DOHH2 (cell line): ENCODE data around the gene NR2F1.

Experiments used
- H3F3A ChIP-seq: fragments of 200-600 bp; sonication (generic), shearing (Covaris generic); 2 replicates; pipeline ENCODE4 v1.6.0; 2016; ENCODE audit warnings: antibody characterized with exemption, mild to moderate bottlenecking; ENCODE audit not compliant: control insufficient read depth, insufficient read depth
- H3K27ac ChIP-seq: fragments of 200-600 bp; sonication (generic); 2 replicates; pipeline ENCODE4 v1.5.1; 2014; ENCODE audit warnings: low read depth, mild to moderate bottlenecking, low read length, moderate library complexity
- H3K27me3 ChIP-seq: fragments of 200-600 bp; sonication (generic); 2 replicates; pipeline ENCODE4 v1.6.1; 2014; ENCODE audit warnings: mild to moderate bottlenecking, low read length, mixed read lengths; ENCODE audit not compliant: control insufficient read depth
- H3K36me3 ChIP-seq: fragments of 200-600 bp; sonication (generic); 2 replicates; pipeline ENCODE4 v1.6.1; 2014; ENCODE audit warnings: mild to moderate bottlenecking, low read length, moderate library complexity, mixed read lengths; ENCODE audit not compliant: control insufficient read depth
- H3K4me1 ChIP-seq: fragments of 200-600 bp; sonication (generic); 2 replicates; pipeline ENCODE4 v1.6.1; 2014; ENCODE audit warnings: mild to moderate bottlenecking, low read length, mixed read lengths; ENCODE audit not compliant: control insufficient read depth
- H3K4me2 ChIP-seq: fragments of 200-600 bp; sonication (generic); 2 replicates; pipeline ENCODE4 v1.6.0; 2014; ENCODE audit warnings: mild to moderate bottlenecking, low read length, moderate library complexity
- H3K4me3 ChIP-seq: fragments of 200-600 bp; sonication (generic); 2 replicates; pipeline ENCODE4 v1.5.1; 2014; ENCODE audit warnings: mild to moderate bottlenecking, low read length, mixed read lengths
- H3K79me2 ChIP-seq: fragments of 200-600 bp; sonication (generic); 2 replicates; pipeline ENCODE4 v1.6.1; 2014; ENCODE audit warnings: mild to moderate bottlenecking, low read length, mixed read lengths; ENCODE audit not compliant: control insufficient read depth
- H3K9me2 ChIP-seq: fragments of 200-600 bp; sonication (generic); replicated peaks from 2 replicates; pipeline ENCODE4 v1.6.1; 2014; ENCODE audit warnings: mild to moderate bottlenecking, low read length, mixed read lengths; ENCODE audit not compliant: control insufficient read depth
- H3K9me3 ChIP-seq: fragments of 200-600 bp; sonication (generic); 2 replicates; pipeline ENCODE4 v1.6.1; 2014; ENCODE audit warnings: antibody characterized with exemption, low read length, mixed read lengths; ENCODE audit not compliant: control insufficient read depth, insufficient read depth
- H4K20me1 ChIP-seq: fragments of 200-600 bp; sonication (generic); 2 replicates; pipeline ENCODE4 v1.6.0; 2014; ENCODE audit warnings: low read depth, mild to moderate bottlenecking, antibody characterized with exemption, low read length, moderate library complexity; ENCODE audit not compliant: control insufficient read depth, insufficient read depth
- CTCF ChIP-seq: fragments of 200-600 bp; sonication (generic); IDR thresholded peaks from one replicate; pipeline ENCODE4 v1.5.1; 2014; ENCODE audit warnings: antibody characterized with exemption, mild to moderate bottlenecking, low read depth, low read length; ENCODE audit not compliant: poor library complexity, severe bottlenecking
- EZH2phosphoT487 ChIP-seq: fragments of 200-600 bp; sonication (generic); IDR thresholded peaks from 2 replicates; pipeline ENCODE4 v1.6.1; 2017; ENCODE audit warnings: borderline replicate concordance, mild to moderate bottlenecking, antibody characterized with exemption, low read length, moderate library complexity, mixed read lengths

NR2F1 gene

GRCh38 chr5:93570294-93571113 is 12.5 kb upstream of the NR2F1 start:
- H3K27me3 ChIP-seq, result peaks cover 33% of the 10 kb centered on the region

GRCh38 chr5:93571114-93571949 is 11.7 kb upstream of the NR2F1 start:
- Histone ChIP-seq H3K4me1 (no peaks in the 10 kb centered on the region), H4K20me1 (no peaks in the 10 kb centered on the region), H3K4me3 (no peak overlapping the region), H3K36me3 (no peaks in the 10 kb centered on the region), H3K4me2 (no peak overlapping the region), H3K9me3 (no peaks in the 10 kb centered on the region), H3K9me2 (no peaks in the 10 kb centered on the region), H3K27me3 (peaks cover 42% of the 10 kb centered on the region), H3F3A (no peaks in the 10 kb centered on the region), H3K27ac (no peak overlapping the region), H3K79me2 (no peaks in the 10 kb centered on the region)
- no peak for TF ChIP-seq EZH2phosphoT487
- no peak for TF ChIP-seq CTCF

More at GRCh38 chr5:93570294-93571113, 12.5 kb upstream of the NR2F1 start:
- no peaks in the 10 kb centered on the region for H3K36me3 ChIP-seq
- H3K9me2 ChIP-seq, result no peaks in the 10 kb centered on the region
- H3F3A ChIP-seq, result no peaks in the 10 kb centered on the region
- TF ChIP-seq CTCF (no peak), EZH2phosphoT487 (no peak)
- H4K20me1 ChIP-seq, result no peaks in the 10 kb centered on the region
- no peaks in the 10 kb centered on the region for H3K9me3 ChIP-seq
- H3K4me1 ChIP-seq, result no peaks in the 10 kb centered on the region
- no peaks in the 10 kb centered on the region for H3K79me2 ChIP-seq
- H3K4me2 ChIP-seq, result no peak overlapping the region
- no peak overlapping the region for H3K4me3 ChIP-seq
- no peak overlapping the region for H3K27ac ChIP-seq

DNA sequence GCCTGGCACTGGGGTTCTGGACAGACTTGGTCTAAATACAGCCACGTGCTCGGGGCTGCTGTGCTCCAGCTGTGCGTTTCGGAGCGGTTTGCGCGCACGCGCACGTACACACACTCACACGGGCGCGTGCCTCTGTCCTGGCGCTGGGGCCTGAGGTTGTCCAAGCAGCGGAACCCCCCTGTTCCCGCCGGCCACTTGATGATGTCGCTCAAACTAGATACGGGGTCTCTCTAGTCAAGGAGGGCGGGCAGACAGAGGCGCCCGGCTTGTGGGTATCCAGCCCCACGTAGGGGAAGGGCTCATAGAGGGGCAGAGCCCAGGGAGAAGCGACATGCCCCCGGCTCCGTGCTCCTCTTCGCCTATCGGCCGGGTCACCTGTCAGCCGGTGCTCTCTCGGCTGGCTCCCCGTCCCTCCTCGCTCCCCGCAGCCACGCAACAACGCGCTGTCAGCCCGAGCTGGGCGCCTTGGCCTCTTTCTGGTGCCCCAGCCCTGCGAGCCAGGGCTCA is 10.9 kb upstream of the NR2F1 start:
- Histone ChIP-seq H3K27ac (no peak overlapping the region), H3K27me3 (peaks cover 47% of the 10 kb centered on the region), H3K9me3 (no peaks in the 10 kb centered on the region), H3F3A (no peaks in the 10 kb centered on the region), H3K4me3 (no peak overlapping the region), H3K9me2 (no peaks in the 10 kb centered on the region), H3K36me3 (no peaks in the 10 kb centered on the region), H3K4me1 (no peaks in the 10 kb centered on the region), H4K20me1 (no peaks in the 10 kb centered on the region), H3K79me2 (no peaks in the 10 kb centered on the region), H3K4me2 (no peak overlapping the region)
- no peak for TF ChIP-seq CTCF
- TF ChIP-seq EZH2phosphoT487, result no peak
